Type B pancreatic cell (in vitro differentiated cells): ENCODE measurements around the gene BAZ2B. TPM values are rescaled to one million over a fixed set of nuclear protein-coding genes. Genes with fewer than 3 reads are reported as not detected.

Experiments used
- DNase-seq: peaks from one replicate; pipeline ENCODE4 v3.0.0; 2021; ENCODE audit warnings: mixed read lengths; ENCODE audit not compliant: unreplicated experiment; ENCODE audit errors: extremely low spot score
- H3K27ac Mint-ChIP-seq: 2 replicates; pipeline ENCODE4 v1.8.0; 2021; ENCODE audit warnings: mild to moderate bottlenecking, mixed read lengths
- H3K27me3 Mint-ChIP-seq: 2 replicates; pipeline ENCODE4 v1.8.0; 2021; ENCODE audit warnings: mixed read lengths
- H3K36me3 Mint-ChIP-seq: 2 replicates; pipeline ENCODE4 v1.8.0; 2021; ENCODE audit warnings: mixed read lengths
- H3K4me1 Mint-ChIP-seq: one replicate; pipeline ENCODE4 v1.8.0; 2021; ENCODE audit warnings: mixed read lengths; ENCODE audit not compliant: unreplicated experiment
- H3K4me3 Mint-ChIP-seq: 2 replicates; pipeline ENCODE4 v1.8.0; 2021; ENCODE audit warnings: mild to moderate bottlenecking, mixed read lengths
- H3K9me3 Mint-ChIP-seq: 2 replicates; pipeline ENCODE4 v1.8.0; 2021; ENCODE audit warnings: mixed read lengths
- CTCF ChIP-seq: fragments of 200-600 bp; sonication (generic); conservative IDR thresholded peaks from 2 replicates; pipeline ENCODE4 v1.5.0; 2021; ENCODE audit warnings: antibody characterized with exemption, mild to moderate bottlenecking
- total RNA-seq: library from RNA; stranded (reverse); gene quantifications from 2 replicates; pipeline ENCODE4 v1.2.1, GENCODE V29; 2021; ENCODE audit warnings: low replicate concordance

The BAZ2B gene
- total RNA-seq, 1 donor from 2014 or later = 80.4 TPM

DNA sequence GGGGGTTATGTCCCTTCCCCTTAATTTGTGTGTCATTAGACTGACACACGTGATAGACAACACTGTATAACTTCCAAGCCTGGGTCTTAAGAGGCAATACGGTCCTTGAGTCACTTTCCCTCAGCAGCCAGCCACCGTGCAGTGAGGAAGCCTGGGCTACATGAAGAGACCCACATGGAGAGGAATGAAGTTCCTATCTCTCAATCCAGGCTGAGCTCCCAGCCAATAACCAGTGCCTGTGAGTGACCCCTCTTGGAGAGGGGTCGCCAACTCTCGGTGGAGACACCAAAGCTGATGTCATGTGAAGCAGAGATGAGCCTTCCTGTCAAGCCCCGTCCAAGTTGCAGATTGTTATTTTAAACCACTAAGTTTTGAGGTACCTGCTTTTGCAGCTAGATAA is 324.2 kb downstream of the BAZ2B start:
- H3K27me3 Mint-ChIP-seq = no peaks in the 10 kb centered on the region

GRCh38 chr2:159290289-159290907 is 325.9 kb downstream of the BAZ2B start:
- TF ChIP-seq CTCF = no peak
- Mint-ChIP-seq H3K27me3 (no peaks in the 10 kb centered on the region), H3K4me3 (no peak overlapping the region), H3K4me1 (peaks cover 22% of the 10 kb centered on the region), H3K9me3 (no peaks in the 10 kb centered on the region), H3K27ac (no peak overlapping the region), H3K36me3 (no peaks in the 10 kb centered on the region)
- no peak for DNase-seq

More for the DNA sequence above, 324.2 kb downstream of the BAZ2B start:
- Mint-ChIP-seq H3K4me3 (no peak overlapping the region), H3K36me3 (no peaks in the 10 kb centered on the region), H3K9me3 (no peaks in the 10 kb centered on the region), H3K27ac (no peak overlapping the region), H3K4me1 (peaks cover 17% of the 10 kb centered on the region)
- DNase-seq = no peak
- no peak for TF ChIP-seq CTCF

DNA sequence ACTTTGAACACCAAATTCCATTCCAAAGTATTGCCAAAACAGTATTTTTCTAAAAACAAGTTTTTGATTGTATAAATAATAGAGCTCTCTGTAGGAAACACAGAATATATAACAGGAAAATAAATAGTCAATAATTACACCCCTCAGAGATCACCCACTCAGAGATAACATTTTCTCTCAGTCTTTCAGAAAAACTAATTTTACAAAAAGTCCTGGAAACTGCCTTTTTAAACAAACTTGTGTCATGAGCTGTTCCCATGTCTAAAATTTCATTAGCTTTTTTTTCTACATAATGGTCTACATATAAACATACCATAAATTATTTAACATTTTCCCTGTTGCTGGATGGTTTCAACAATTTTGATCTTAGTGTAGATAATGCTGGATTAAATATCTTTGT is 328.6 kb downstream of the BAZ2B start:
- peak overlapping the region; percentile 90 for H3K27ac Mint-ChIP-seq
- H3K4me1 Mint-ChIP-seq = peaks cover 26% of the 10 kb centered on the region
- DNase-seq = no peak
- no peak for TF ChIP-seq CTCF
- H3K27me3 Mint-ChIP-seq = no peaks in the 10 kb centered on the region
- no peaks in the 10 kb centered on the region for H3K36me3 Mint-ChIP-seq
- H3K4me3 Mint-ChIP-seq = peak overlapping the region; percentile 93
- H3K9me3 Mint-ChIP-seq = no peaks in the 10 kb centered on the region

GRCh38 chr2:159286709-159287441 is 329.5 kb downstream of the BAZ2B start:
- no peaks in the 10 kb centered on the region for H3K9me3 Mint-ChIP-seq
- no peaks in the 10 kb centered on the region for H3K36me3 Mint-ChIP-seq
- H3K27me3 Mint-ChIP-seq = no peaks in the 10 kb centered on the region
- peak overlapping the region; percentile 93 for H3K4me3 Mint-ChIP-seq
- peaks cover 26% of the 10 kb centered on the region for H3K4me1 Mint-ChIP-seq
- DNase-seq = peak; percentile 98
- no peak for TF ChIP-seq CTCF
- H3K27ac Mint-ChIP-seq = peak overlapping the region; percentile 90

DNA sequence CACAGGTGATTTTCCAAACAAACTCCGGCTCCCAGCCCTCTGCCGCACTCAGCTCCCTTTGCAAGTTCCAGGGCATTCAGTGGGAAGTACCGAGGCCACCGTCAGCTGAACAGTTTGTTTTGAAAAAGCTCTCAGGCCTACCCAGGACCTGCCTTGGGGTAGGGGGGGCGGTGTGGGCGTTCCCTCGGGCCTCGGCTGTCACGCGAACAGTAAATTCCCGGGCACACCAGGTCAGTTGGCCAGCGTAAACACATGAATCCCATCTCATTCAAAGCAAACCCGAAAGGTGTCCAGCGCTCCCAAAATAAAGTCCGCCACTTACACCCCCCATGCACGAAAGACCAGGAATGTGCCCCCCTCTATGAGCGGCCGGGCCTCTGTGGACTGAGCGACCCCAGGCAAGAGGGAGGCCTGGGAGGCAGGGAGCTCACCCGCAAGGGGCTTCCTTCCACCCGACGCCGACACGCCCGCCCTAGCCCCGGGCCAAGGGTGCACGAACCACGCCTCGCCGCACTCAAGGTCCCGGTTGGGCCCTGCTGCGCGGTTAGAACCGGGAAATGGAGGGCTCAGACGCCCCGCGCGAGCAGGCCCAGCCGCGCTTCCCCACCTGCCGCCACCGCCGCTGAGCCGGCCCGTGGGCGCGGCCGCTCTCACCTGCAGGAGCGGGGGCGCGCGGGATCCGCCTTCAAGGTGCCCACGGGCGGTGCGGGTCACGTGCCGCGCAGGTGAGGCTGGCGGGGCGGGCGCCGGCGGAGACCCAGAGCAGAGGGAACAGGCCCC is 330.2 kb downstream of the BAZ2B start, which contains the start of gene WDSUB1:
Gene WDSUB1, minus strand, starts transcription at position 775 of the 780 bp plus-strand sequence. CDS start 3,634 bp downstream, outside the sequence.
- Mint-ChIP-seq H3K4me3 (peak within 1 kb of the TSS; percentile 93), H3K4me1 (peaks cover 26% of the 10 kb centered on the region), H3K27me3 (no peaks in the 10 kb centered on the region), H3K36me3 (no peaks in the 10 kb centered on the region), H3K9me3 (no peaks in the 10 kb centered on the region), H3K27ac (peak within 1 kb of the TSS; percentile 90)
- TF ChIP-seq CTCF = no peak
- DNase-seq = peak; percentile 76
